ENCODE results near the gene SLC25A34. TPM values are rescaled to one million over a fixed set of nuclear protein-coding genes. Genes with fewer than 3 reads are reported as not detected.

The SLC25A34 gene
- polyA plus RNA-seq, 3 donors, result 0.08 to 2.7 (median 0.61) TPM

DNA sequence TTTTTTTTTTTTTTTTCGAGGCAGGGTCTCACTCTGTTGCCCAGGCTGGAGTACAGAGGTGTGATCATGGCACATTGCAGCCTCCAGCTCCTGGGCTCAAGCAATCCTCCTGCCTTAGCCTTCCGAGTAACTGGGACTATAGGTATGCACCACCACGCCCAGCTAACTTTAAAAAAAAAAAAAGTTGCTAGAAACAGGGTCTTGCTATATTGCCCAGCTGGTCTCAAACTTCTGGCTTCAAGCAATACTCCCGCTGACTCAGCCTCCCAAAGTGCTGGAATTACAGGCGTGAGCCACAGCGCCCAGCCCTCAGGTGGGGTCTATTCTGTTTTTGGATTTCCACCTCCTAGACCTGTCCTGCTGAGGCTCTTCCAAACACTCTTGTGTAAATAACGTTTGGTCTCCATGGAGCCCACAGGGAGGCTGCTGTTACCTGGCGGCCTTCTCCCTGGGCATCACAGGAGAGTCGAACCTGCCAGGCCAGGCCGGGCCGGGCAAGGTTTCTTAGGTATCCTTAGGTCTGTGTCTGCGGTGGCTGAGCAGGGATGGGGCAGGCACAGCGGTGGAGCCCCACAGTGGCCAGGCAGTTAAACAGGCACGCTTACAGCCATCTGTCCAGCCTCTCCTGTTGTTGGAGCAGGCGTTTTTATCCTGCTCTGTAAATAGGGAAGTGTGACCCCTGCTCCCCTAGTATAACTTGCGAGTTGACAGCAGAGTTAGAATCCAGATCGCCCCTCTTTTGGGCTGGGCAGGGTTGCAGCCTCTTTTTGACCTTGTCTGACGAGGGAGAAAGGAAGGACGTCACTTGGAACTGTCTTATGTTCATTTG is 33.1 kb upstream of the SLC25A34 start:
- H3K4me3 Mint-ChIP-seq, result no peak overlapping the region
- peaks cover 31 to 53% of the 10 kb centered on the region in 2 donors for H3K36me3 Mint-ChIP-seq
- Histone ChIP-seq H3K4me2 (replicated peaks; ENCODE audit: extremely low read depth, low read length, poor library complexity, severe bottlenecking) (no peak overlapping the region), H3K4me3 (replicated peaks in 1 of 3; ENCODE audit: low read depth in 2 of 3, low read length in 3 of 3) (no peak overlapping the region), H3K9ac (ENCODE audit: insufficient read depth, low read length, poor library complexity, severe bottlenecking) (no peak overlapping the region), H2AFZ (ENCODE audit: insufficient read depth, low read depth, low read length, poor library complexity, severe bottlenecking) (no peak overlapping the region), H3K27ac (ENCODE audit: low read depth in 1 of 2, low read length in 2 of 2) (peak overlapping the region in 1 of 2 donors; percentile 38), H3K27me3 (ENCODE audit: control insufficient read depth in 2 of 2, insufficient read depth in 2 of 2, low read length in 2 of 2) (no peaks in the 10 kb centered on the region), H3K36me3 (replicated peaks in 1 of 2; ENCODE audit: control insufficient read depth in 1 of 2, insufficient read depth in 2 of 2, low read length in 2 of 2) (peaks cover 10 to 32% of the 10 kb centered on the region in 2 donors), H4K20me1 (ENCODE audit: insufficient read depth, low read length) (peaks cover 94% of the 10 kb centered on the region), H3K79me2 (ENCODE audit: insufficient read depth, low read length) (peaks cover 97% of the 10 kb centered on the region), H3K9me3 (replicated peaks in 1 of 2; ENCODE audit: control insufficient read depth in 1 of 2, insufficient read depth in 1 of 2, low read length in 2 of 2) (no peaks in the 10 kb centered on the region), H3K4me1 (ENCODE audit: control insufficient read depth in 1 of 2, insufficient read depth in 2 of 2, low read length in 2 of 2) (peaks cover 4 to 7% of the 10 kb centered on the region in 2 donors)
- H3K27ac Mint-ChIP-seq, result peak overlapping the region in 3 of 7 donors; percentile 0 to 25 (median 3)
- peaks cover 0 to 4% (median 2%) of the 10 kb centered on the region in 3 donors for H3K27me3 Mint-ChIP-seq (ENCODE audit: low read depth in 3 of 3)
- H3K4me1 Mint-ChIP-seq, result peaks cover 17% of the 10 kb centered on the region
- TF ChIP-seq CTCF (IDR thresholded peaks at IDR 0.05), result no peak
- intact Hi-C loops (cut with micrococcal nuclease), result no loop called here
- WGBS (ENCODE audit: insufficient coverage), result 92% methylated on average over 14 of the region's 19 CpGs
- peaks cover 0 to 2% (median 0%) of the 10 kb centered on the region in 7 donors for H3K9me3 Mint-ChIP-seq
- no peak for DNase-seq

DNA sequence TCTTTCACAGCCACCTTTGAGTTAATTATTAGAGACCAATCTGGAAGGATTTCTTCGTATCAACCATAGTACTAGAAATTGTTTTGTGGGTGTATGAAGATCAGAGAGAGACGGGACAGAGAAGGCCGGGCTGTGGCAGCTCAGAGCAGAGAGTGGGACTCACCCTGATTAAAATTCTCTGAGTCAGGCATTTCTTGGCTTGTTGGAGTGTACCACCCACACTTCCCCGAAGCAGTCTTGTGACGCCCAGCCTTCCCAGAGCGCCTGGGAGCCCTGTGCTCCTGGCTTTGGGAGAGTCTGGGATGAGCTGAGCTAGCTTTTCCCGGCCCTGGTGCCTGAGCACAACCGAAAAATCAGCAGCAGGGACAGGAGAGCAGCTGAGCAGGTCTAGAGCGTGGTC is 32.5 kb upstream of the SLC25A34 start:
- peak overlapping the region in 1 of 2 donors; percentile 38 for H3K27ac ChIP-seq (ENCODE audit: low read depth in 1 of 2, low read length in 2 of 2)
- H3K4me2 ChIP-seq (replicated peaks; ENCODE audit: extremely low read depth, low read length, poor library complexity, severe bottlenecking), result no peak overlapping the region
- H3K9me3 Mint-ChIP-seq, result peaks cover 0 to 2% (median 0%) of the 10 kb centered on the region in 7 donors
- H3K36me3 ChIP-seq (replicated peaks in 1 of 2; ENCODE audit: control insufficient read depth in 1 of 2, insufficient read depth in 2 of 2, low read length in 2 of 2), result peaks cover 10 to 32% of the 10 kb centered on the region in 2 donors
- H3K9ac ChIP-seq (ENCODE audit: insufficient read depth, low read length, poor library complexity, severe bottlenecking), result no peak overlapping the region
- no peak for DNase-seq
- no peak for TF ChIP-seq CTCF (IDR thresholded peaks at IDR 0.05)
- peaks cover 31 to 51% of the 10 kb centered on the region in 2 donors for H3K36me3 Mint-ChIP-seq
- H3K79me2 ChIP-seq (ENCODE audit: insufficient read depth, low read length), result peaks cover 96% of the 10 kb centered on the region
- peaks cover 13% of the 10 kb centered on the region for H3K4me1 Mint-ChIP-seq
- H3K4me1 ChIP-seq (ENCODE audit: control insufficient read depth in 1 of 2, insufficient read depth in 2 of 2, low read length in 2 of 2), result peaks cover 0 to under 1% of the 10 kb centered on the region in 2 donors
- H3K9me3 ChIP-seq (replicated peaks in 1 of 2; ENCODE audit: control insufficient read depth in 1 of 2, insufficient read depth in 1 of 2, low read length in 2 of 2), result no peaks in the 10 kb centered on the region
- peaks cover 94% of the 10 kb centered on the region for H4K20me1 ChIP-seq (ENCODE audit: insufficient read depth, low read length)
- peak overlapping the region in 6 of 7 donors; percentile 0 to 79 (median 34) for H3K27ac Mint-ChIP-seq
- peaks cover 0 to 4% (median 2%) of the 10 kb centered on the region in 3 donors for H3K27me3 Mint-ChIP-seq (ENCODE audit: low read depth in 3 of 3)
- 97% methylated on average over 7 of the region's 9 CpGs for WGBS (ENCODE audit: insufficient coverage)
- H3K27me3 ChIP-seq (ENCODE audit: control insufficient read depth in 2 of 2, insufficient read depth in 2 of 2, low read length in 2 of 2), result no peaks in the 10 kb centered on the region
- intact Hi-C loops (cut with micrococcal nuclease), result no loop called here
- H3K4me3 Mint-ChIP-seq, result no peak overlapping the region
- no peak overlapping the region for H2AFZ ChIP-seq (ENCODE audit: insufficient read depth, low read depth, low read length, poor library complexity, severe bottlenecking)
- no peak overlapping the region for H3K4me3 ChIP-seq (replicated peaks in 1 of 3; ENCODE audit: low read depth in 2 of 3, low read length in 3 of 3)
